HEK293 (cell line): ENCODE data around the gene CLSTN1.

Source experiments
- AEBP2 ChIP-seq: fragments of 450-650 bp; formaldehyde crosslinking; IDR thresholded peaks from 2 replicates; pipeline ENCODE4 v1.5.1; 2016; ENCODE audit warnings: missing biosample characterization, missing genetic modification characterization, borderline replicate concordance
- ATF2 ChIP-seq: fragments of 450-650 bp; formaldehyde crosslinking; IDR thresholded peaks from 2 replicates; pipeline ENCODE4 v1.5.1; 2016; ENCODE audit warnings: missing biosample characterization, missing genetic modification characterization, low read depth
- FEZF1 ChIP-seq: fragments of 450-650 bp; formaldehyde crosslinking; IDR thresholded peaks from 2 replicates; pipeline ENCODE4 v1.5.1; 2016; ENCODE audit warnings: missing biosample characterization, missing genetic modification characterization
- GLIS1 ChIP-seq: fragments of 450-650 bp; formaldehyde crosslinking; IDR thresholded peaks from 2 replicates; pipeline ENCODE4 v1.5.1; 2016; ENCODE audit warnings: missing biosample characterization, missing genetic modification characterization
- IKZF3 ChIP-seq: fragments of 450-650 bp; IDR thresholded peaks from 2 replicates; pipeline ENCODE4 v1.5.0; 2018; ENCODE audit warnings: missing biosample characterization, mild to moderate bottlenecking, missing genetic modification characterization, moderate library complexity
- OSR2 ChIP-seq: fragments of 450-650 bp; formaldehyde crosslinking; IDR thresholded peaks from 2 replicates; pipeline ENCODE4 v1.5.1; 2016; ENCODE audit warnings: missing biosample characterization, missing genetic modification characterization
- PRDM6 ChIP-seq: fragments of 450-650 bp; formaldehyde crosslinking; IDR thresholded peaks from 2 replicates; pipeline ENCODE4 v1.5.1; 2017; ENCODE audit warnings: missing biosample characterization, missing genetic modification characterization
- TRIM28 ChIP-seq: IDR thresholded peaks from 2 replicates; pipeline ENCODE4 v1.6.1; 2011; ENCODE audit warnings: low read length, control low read depth, borderline replicate concordance
- ZBTB26 ChIP-seq: fragments of 450-650 bp; formaldehyde crosslinking; optimal IDR thresholded peaks from 2 replicates; pipeline ENCODE3; 2016; ENCODE audit warnings: missing biosample characterization, mild to moderate bottlenecking, missing genetic modification characterization
- ZFP69B ChIP-seq: fragments of 450-650 bp; formaldehyde crosslinking; IDR thresholded peaks from 2 replicates; pipeline ENCODE4 v1.5.1; 2016; ENCODE audit warnings: missing biosample characterization, missing genetic modification characterization
- ZIC2 ChIP-seq: fragments of 450-650 bp; formaldehyde crosslinking; IDR thresholded peaks from 2 replicates; pipeline ENCODE4 v1.5.1; 2016; ENCODE audit warnings: missing biosample characterization, missing genetic modification characterization
- ZNF112 ChIP-seq: fragments of 450-650 bp; formaldehyde crosslinking; IDR thresholded peaks from 2 replicates; pipeline ENCODE4 v1.5.0; 2017; ENCODE audit warnings: missing biosample characterization, missing genetic modification characterization
- ZNF132 ChIP-seq: fragments of 450-650 bp; formaldehyde crosslinking; IDR thresholded peaks from 2 replicates; pipeline ENCODE4 v1.5.1; 2017; ENCODE audit warnings: missing biosample characterization, missing genetic modification characterization, borderline replicate concordance
- ZNF18 ChIP-seq: fragments of 450-650 bp; formaldehyde crosslinking; IDR thresholded peaks from 2 replicates; pipeline ENCODE4 v1.5.1; 2016; ENCODE audit warnings: missing biosample characterization, missing genetic modification characterization
- ZNF202 ChIP-seq: fragments of 450-650 bp; formaldehyde crosslinking; IDR thresholded peaks from 2 replicates; pipeline ENCODE4 v1.5.1; 2016; ENCODE audit warnings: missing biosample characterization, missing genetic modification characterization, borderline replicate concordance
- ZNF221 ChIP-seq: fragments of 450-650 bp; formaldehyde crosslinking; IDR thresholded peaks from 2 replicates; pipeline ENCODE4 v1.5.1; 2017; ENCODE audit warnings: missing biosample characterization, missing genetic modification characterization, borderline replicate concordance
- ZNF239 ChIP-seq: fragments of 450-650 bp; formaldehyde crosslinking; IDR thresholded peaks from 2 replicates; pipeline ENCODE4 v1.5.1; 2016; ENCODE audit warnings: missing biosample characterization, missing genetic modification characterization
- ZNF311 ChIP-seq: fragments of 450-650 bp; formaldehyde crosslinking; IDR thresholded peaks from 2 replicates; pipeline ENCODE4 v1.5.1; 2017; ENCODE audit warnings: missing biosample characterization, missing genetic modification characterization, borderline replicate concordance
- ZNF362 ChIP-seq: fragments of 450-650 bp; formaldehyde crosslinking; IDR thresholded peaks from 2 replicates; pipeline ENCODE4 v1.5.1; 2016; ENCODE audit warnings: missing biosample characterization, missing genetic modification characterization
- ZNF426 ChIP-seq: fragments of 450-650 bp; formaldehyde crosslinking; IDR thresholded peaks from 2 replicates; pipeline ENCODE4 v1.5.1; 2017; ENCODE audit warnings: missing biosample characterization, missing genetic modification characterization, mild to moderate bottlenecking, inconsistent platforms, moderate library complexity
- ZNF514 ChIP-seq: fragments of 450-650 bp; formaldehyde crosslinking; IDR thresholded peaks from 2 replicates; pipeline ENCODE4 v1.5.1; 2016; ENCODE audit warnings: missing biosample characterization, missing genetic modification characterization
- ZNF560 ChIP-seq: fragments of 450-650 bp; formaldehyde crosslinking; IDR thresholded peaks from 2 replicates; pipeline ENCODE4 v1.5.1; 2017; ENCODE audit warnings: missing biosample characterization, missing genetic modification characterization, borderline replicate concordance
- ZNF624 ChIP-seq: fragments of 450-650 bp; formaldehyde crosslinking; IDR thresholded peaks from 2 replicates; pipeline ENCODE4 v1.5.1; 2017; ENCODE audit warnings: missing biosample characterization, missing genetic modification characterization
- ZNF626 ChIP-seq: fragments of 450-650 bp; sonication (Bioruptor Pico); formaldehyde crosslinking; IDR thresholded peaks from 2 replicates; pipeline ENCODE4 v1.5.1; 2018; ENCODE audit warnings: missing biosample characterization, missing genetic modification characterization, inconsistent platforms
- ZNF660 ChIP-seq: fragments of 450-650 bp; IDR thresholded peaks from 2 replicates; pipeline ENCODE4 v1.5.1; 2018; ENCODE audit warnings: missing biosample characterization, mild to moderate bottlenecking, missing genetic modification characterization
- ZNF664 ChIP-seq: fragments of 450-650 bp; formaldehyde crosslinking; IDR thresholded peaks from 2 replicates; pipeline ENCODE4 v1.5.1; 2016; ENCODE audit warnings: missing biosample characterization, missing genetic modification characterization
- ZNF707 ChIP-seq: fragments of 450-650 bp; formaldehyde crosslinking; IDR thresholded peaks from 2 replicates; pipeline ENCODE4 v1.5.1; 2016; ENCODE audit warnings: missing biosample characterization, missing genetic modification characterization
- ZNF777 ChIP-seq: fragments of 450-650 bp; formaldehyde crosslinking; IDR thresholded peaks from 2 replicates; pipeline ENCODE4 v1.5.1; 2017; ENCODE audit warnings: missing biosample characterization, missing genetic modification characterization, borderline replicate concordance
- ZNF791 ChIP-seq: fragments of 450-650 bp; formaldehyde crosslinking; IDR thresholded peaks from 2 replicates; pipeline ENCODE4 v1.5.1; 2016; ENCODE audit warnings: missing biosample characterization, missing genetic modification characterization
- ZSCAN30 ChIP-seq: fragments of 450-650 bp; IDR thresholded peaks from 2 replicates; pipeline ENCODE4 v1.5.1; 2018; ENCODE audit warnings: missing biosample characterization, mild to moderate bottlenecking, missing genetic modification characterization, moderate library complexity

CLSTN1 gene

GRCh38 chr1:9823943-9824701 is at the start of gene CLSTN1 (continued):
- TF ChIP-seq AEBP2 (tag by site-specific recombination): no peak
- TF ChIP-seq ZNF362 (tag by site-specific recombination): no peak
- no peak for TF ChIP-seq ZNF791 (tag by site-specific recombination)
- TF ChIP-seq ZSCAN30: 0 out of 2 replicates have a peak, but pooled peaks have one; percentile 15
- TF ChIP-seq TRIM28: no peak
- no peak for TF ChIP-seq ZNF777 (tag by site-specific recombination)
- peak; percentile 70 for TF ChIP-seq GLIS1 (tag by site-specific recombination)
- no peak for TF ChIP-seq ZNF624 (tag by site-specific recombination)
- TF ChIP-seq OSR2 (tag by site-specific recombination): no peak
- TF ChIP-seq ZNF660 (tag by site-specific recombination): no peak
- TF ChIP-seq ZBTB26 (tag by site-specific recombination): peak; percentile 86
- TF ChIP-seq ZFP69B (tag by site-specific recombination): no peak
- TF ChIP-seq FEZF1: 0 out of 2 replicates have a peak, but pooled peaks have one; percentile 9
- no peak for TF ChIP-seq ZNF426
- no peak for TF ChIP-seq ZNF239
- TF ChIP-seq PRDM6 (tag by site-specific recombination): no peak
- TF ChIP-seq ZNF626 (tag by site-specific recombination): no peak
- TF ChIP-seq ZNF707 (tag by site-specific recombination): no peak
- no peak for TF ChIP-seq ATF2 (tag by site-specific recombination)
- no peak for TF ChIP-seq ZNF664 (tag by site-specific recombination)
- no peak for TF ChIP-seq ZNF202 (tag by site-specific recombination)
- no peak for TF ChIP-seq ZNF514 (tag by site-specific recombination)
- no peak for TF ChIP-seq ZNF221 (tag by site-specific recombination)
- no peak; the same call in 1 of the 2 replicates for TF ChIP-seq IKZF3
- peak; percentile 48 for TF ChIP-seq ZIC2
- TF ChIP-seq ZNF18 (tag by site-specific recombination): no peak
- no peak for TF ChIP-seq ZNF311 (tag by site-specific recombination)
- no peak for TF ChIP-seq ZNF560
- TF ChIP-seq ZNF112 (tag by site-specific recombination): no peak
- no peak for TF ChIP-seq ZNF132
